Stimulated activated CD4-positive, alpha-beta T cell treated with anti-CD3 and anti-CD28 coated beads, TNF-alpha, amount 100 ng/mL, for 24 hours (primary cell): ENCODE data around the gene LCP2.

Experiments used
- DNase-seq, 3 experiments: peaks; one replicate each; pipeline ENCODE4 v3.0.0-alpha.2; 2020; ENCODE audit warnings: low read depth in 3 of 3

Gene LCP2

DNA sequence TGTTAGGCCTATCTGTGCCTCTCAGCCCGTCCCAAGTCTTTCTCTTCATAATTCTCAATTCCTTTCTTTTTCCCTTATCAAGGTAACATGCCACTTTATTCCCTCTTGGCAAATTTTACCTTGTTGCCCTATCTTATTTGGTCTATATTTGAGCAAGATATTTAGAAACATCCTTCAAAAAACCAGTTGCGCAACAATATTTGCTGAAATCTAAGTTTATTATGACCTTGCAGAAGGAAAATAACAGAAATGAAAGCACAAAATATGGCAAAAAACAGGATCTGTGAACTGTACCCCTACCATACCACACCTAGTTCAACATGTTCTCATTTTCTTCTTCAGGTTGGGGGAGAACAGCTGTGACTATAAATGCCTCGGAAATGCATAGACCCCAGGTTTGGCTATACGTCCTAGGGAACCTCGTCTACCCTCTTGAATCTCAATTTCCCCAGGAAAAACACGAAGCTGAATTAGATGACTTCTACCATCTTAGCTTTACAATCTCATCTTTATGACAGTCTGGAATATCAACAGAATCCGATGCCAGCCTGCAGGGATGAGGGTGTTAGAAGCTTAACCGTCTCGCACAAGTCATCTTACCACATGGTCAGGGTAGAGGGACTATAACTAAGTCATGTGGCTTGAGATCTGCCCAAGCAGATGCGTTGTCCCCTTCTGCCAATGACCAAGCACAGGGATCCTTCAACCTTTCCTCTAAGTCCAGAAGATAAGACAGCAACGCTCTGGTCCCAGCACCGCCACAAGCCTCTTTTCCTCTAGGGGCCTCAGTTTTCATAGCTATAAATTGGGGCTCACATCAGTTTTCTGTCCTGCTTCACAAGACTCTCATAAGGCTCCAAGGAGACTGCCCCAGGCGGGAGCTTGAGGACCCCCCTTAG is 1.3 kb downstream of the LCP2 start:
- no peak for DNase-seq

- DNase-seq: no peak
Measured at GRCh38 chr5:170294556-170294955, 3.0 kb downstream of the LCP2 start.

DNA sequence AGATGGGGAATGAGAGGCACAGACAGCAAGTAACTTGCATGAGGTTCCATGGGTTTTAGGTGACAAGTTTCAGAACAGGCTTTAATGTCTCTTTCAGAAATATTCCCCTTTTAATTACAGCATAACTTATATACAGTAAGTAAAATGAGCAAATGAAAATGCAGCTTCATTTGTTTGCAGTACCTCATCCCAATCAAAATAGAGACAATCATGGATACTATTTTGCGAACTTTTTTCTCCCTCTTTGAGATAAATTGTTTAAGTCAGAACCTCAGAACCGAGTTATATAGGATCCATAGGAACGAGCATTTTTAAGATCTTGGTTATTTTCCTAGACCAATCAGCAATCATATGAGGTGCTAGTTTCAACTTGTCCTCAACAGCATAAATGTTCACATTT is 3.5 kb downstream of the LCP2 start:
- no peak for DNase-seq

DNA sequence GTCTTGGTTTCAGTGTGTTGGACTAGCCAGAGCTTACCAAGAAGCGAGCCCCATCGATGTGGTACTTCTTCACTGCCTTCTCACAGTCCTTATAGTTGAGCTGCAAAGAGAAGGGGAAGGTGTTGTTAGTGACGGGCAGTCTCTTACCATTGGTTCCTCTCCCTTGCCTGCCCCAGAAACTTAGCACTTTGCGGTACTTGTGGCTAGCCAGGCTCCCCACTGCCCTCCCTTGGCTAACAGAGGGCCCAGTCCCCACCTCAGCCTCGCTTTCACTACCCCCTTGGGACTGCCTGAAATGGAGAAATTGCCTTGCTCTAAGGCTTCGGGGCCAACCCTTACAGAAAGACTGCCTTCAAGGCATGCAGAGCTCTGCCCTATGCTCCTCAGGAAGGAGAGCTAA is 4.3 kb downstream of the LCP2 start:
- peak in 1 of 3 experiments; percentile 52 for DNase-seq

GRCh38 chr5:170292179-170293104 is 5.1 kb downstream of the LCP2 start:
- DNase-seq: no peak

- no peak for DNase-seq
Measured at GRCh38 chr5:170290498-170290897, 7.1 kb downstream of the LCP2 start.

- no peak for DNase-seq
Measured at GRCh38 chr5:170289764-170290163, 7.8 kb downstream of the LCP2 start.

- no peak for DNase-seq
Measured at GRCh38 chr5:170289121-170289520, 8.5 kb downstream of the LCP2 start.

- DNase-seq: no peak
Measured at GRCh38 chr5:170288551-170288950, 9.0 kb downstream of the LCP2 start.

GRCh38 chr5:170288151-170288550 is 9.4 kb downstream of the LCP2 start:
- DNase-seq: no peak

DNA sequence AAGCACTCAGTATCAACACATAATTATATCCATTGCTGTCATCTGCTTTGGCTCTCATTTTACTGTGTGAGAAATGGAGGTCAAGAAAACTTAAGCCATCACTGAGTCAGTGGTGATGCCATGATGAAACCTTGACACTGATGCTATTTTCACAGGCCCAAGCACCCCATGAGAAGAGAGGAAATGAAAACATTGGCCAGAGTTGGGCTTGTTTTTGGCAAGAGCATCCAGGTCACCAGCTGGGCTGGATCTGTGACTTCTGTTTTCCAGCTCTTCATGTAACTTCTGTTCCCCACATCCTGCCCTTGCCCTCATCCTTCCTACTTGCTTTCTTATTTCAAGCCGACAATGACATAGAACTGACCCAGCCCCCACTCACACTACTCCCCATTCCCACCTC is 10.0 kb downstream of the LCP2 start:
- DNase-seq: no peak

DNA sequence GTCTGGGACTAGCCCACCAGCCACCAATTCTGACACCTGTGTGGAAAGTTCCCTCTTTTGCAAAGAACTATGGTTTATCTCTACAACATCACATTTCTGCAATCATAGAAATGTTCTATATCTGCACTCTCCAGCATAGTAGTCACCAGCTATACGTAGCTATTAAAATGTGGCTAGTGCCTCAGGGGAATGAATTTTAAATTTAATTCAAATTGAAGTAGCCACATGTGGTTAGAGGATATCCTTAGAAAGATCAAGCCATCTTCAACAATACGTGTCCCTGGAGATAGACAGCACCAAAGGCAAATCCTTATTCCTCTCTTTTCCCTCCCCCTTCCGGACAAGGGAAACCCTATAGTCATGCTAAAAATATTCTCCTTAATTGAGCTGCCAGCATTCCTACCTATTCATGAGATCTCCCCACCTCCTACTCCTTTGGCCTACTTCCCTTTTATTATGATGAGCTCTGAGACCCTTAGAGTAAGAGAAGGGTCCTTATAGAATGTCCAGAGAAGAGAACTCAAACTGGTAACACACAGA is 11.1 kb downstream of the LCP2 start:
- no peak for DNase-seq

DNA sequence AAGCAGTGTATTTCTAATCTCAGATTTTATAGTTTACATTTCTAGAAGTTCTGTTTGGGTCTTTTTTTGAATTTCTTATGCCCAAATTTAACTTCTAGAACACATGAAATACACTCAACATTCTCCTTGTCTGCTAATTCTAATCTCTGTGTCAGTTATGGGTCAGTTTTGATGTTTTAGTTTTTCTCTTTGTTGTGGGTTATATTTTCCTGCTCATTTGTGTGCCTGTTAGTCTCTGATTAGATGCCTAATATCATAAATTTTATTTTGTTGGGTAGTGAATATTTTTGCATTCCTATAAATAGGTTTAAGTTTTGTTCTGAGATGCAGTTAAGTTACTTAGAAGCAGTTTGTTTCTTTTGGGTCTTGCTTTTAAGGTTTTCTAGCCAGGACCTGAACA is 12.4 kb downstream of the LCP2 start:
- no peak for DNase-seq

DNA sequence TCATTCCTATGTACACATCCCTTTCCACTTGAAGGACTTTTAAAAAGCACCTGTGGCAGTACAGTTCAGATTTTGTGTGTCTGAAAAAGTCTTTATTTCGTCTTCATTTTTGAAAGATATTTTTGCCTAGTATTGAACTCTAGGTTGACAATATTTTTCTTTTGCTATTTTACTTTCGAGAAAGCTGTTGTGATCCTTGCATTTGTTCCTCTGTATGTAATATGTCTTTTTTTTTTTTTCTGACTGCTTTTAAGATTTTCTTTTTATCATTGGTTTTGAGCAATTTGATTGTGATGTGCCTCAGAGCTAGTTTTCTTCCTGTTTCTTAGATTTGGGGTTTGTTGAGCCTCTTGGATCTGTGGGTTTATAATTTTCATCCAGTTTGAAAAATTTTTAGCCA is 13.3 kb downstream of the LCP2 start:
- no peak for DNase-seq

GRCh38 chr5:170283296-170283695 is 14.3 kb downstream of the LCP2 start:
- DNase-seq: no peak

- DNase-seq: no peak
Measured at GRCh38 chr5:170280011-170280493, 17.5 kb downstream of the LCP2 start.

DNA sequence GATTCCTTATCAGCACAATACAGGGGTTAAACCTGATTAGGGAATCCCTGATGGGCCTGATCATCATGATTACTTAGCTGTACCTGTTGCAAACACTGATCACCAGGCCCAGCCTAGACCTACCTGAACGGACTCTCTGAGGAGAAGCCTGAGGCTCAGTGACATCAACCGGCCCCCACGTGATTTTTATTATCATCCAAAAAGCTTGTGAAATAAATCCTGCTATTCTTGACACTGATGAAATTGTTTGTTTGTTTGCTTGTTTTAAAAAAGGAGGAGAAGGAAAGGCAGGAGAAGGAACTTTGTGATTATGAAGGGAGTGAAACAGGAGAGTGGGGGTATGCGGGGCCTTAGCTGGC is 18.1 kb downstream of the LCP2 start:
- DNase-seq: no peak

GRCh38 chr5:170278611-170279458 is 18.7 kb downstream of the LCP2 start:
- peak; percentile 64 to 83 (median 71) for DNase-seq

DNA sequence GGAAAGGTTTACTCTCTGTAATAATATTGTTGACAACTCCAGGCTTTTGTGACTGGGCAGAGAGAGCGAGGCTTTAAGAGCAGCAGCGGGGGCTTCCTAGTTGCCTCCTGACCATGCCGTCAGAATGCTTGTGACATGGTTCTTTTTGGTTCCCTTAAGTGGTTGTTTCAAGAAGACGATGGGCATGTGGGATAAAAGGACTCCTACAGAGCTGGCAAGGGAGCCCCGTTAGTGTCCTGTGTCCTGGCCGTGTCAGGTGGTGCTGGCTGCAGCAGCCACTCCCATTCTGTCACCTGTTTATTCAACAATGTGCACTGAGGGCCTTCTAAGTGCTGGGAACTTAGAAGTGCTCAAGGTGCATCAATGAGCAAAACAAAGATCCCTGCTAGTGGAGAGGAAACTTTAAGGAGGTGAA is 19.7 kb downstream of the LCP2 start:
- DNase-seq: no peak

GRCh38 chr5:170276140-170276539 is 21.4 kb downstream of the LCP2 start:
- DNase-seq: no peak

- DNase-seq: no peak
Measured at GRCh38 chr5:170275376-170275994, 22.1 kb downstream of the LCP2 start.
